ENCODE measurements around the gene IL12B.

GRCh38 chr5:159345861-159346260 lies 15.6 kb upstream of the IL12B start:
- TF ChIP-seq, protein P1, sequence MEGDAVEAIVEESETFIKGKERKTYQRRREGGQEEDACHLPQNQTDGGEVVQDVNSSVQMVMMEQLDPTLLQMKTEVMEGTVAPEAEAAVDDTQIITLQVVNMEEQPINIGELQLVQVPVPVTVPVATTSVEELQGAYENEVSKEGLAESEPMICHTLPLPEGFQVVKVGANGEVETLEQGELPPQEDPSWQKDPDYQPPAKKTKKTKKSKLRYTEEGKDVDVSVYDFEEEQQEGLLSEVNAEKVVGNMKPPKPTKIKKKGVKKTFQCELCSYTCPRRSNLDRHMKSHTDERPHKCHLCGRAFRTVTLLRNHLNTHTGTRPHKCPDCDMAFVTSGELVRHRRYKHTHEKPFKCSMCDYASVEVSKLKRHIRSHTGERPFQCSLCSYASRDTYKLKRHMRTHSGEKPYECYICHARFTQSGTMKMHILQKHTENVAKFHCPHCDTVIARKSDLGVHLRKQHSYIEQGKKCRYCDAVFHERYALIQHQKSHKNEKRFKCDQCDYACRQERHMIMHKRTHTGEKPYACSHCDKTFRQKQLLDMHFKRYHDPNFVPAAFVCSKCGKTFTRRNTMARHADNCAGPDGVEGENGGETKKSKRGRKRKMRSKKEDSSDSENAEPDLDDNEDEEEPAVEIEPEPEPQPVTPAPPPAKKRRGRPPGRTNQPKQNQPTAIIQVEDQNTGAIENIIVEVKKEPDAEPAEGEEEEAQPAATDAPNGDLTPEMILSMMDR (IDR thresholded peaks at IDR 0.05), result no peak
- no peak for TF ChIP-seq POLR2A (IDR thresholded peaks at IDR 0.05)

Data from adrenal gland (tissue), 5 donors.